WTC11 (cell line): Measurements from ENCODE around the gene IRF3. TPM values are rescaled to one million over a fixed set of nuclear protein-coding genes. Genes with fewer than 3 reads are reported as not detected.

ENCODE experiments used
- ATAC-seq: fragments of 200-7000 bp; cut with Tn5 transposase; 2 replicates; pipeline ENCODE4 v1.10.0; 2021; ENCODE audit warnings: mild to moderate bottlenecking, moderate library complexity
- CTCF ChIA-PET: fragments of 300-600 bp; sonication (Branson Sonifier 250); formaldehyde crosslinking; loops from one replicate; lab custom pipeline; 2021; ENCODE audit warnings: antibody characterized with exemption; lab: Charles Lee
- POLR2A ChIA-PET: fragments of 350-600 bp; sonication (Branson Sonifier 250); formaldehyde crosslinking; loops from one replicate; lab custom pipeline; 2021; ENCODE audit warnings: antibody characterized with exemption; lab: Charles Lee
- DNase-seq: peaks from one replicate; pipeline ENCODE4 v3.0.0; 2021; ENCODE audit warnings: low spot score
- H3K27ac Mint-ChIP-seq: 2 replicates; pipeline ENCODE4 v1.8.0; 2021; ENCODE audit warnings: mixed read lengths
- H3K27me3 Mint-ChIP-seq: 2 replicates; pipeline ENCODE4 v1.8.0; 2021; ENCODE audit warnings: low read depth, mild to moderate bottlenecking, moderate library complexity, mixed read lengths
- H3K36me3 Mint-ChIP-seq: 2 replicates; pipeline ENCODE4 v1.8.0; 2021; ENCODE audit warnings: mixed read lengths
- H3K4me1 Mint-ChIP-seq: 2 replicates; pipeline ENCODE4 v1.8.0; 2022; ENCODE audit warnings: mixed read lengths
- H3K4me3 Mint-ChIP-seq: 2 replicates; pipeline ENCODE4 v1.8.0; 2021; ENCODE audit warnings: mild to moderate bottlenecking, moderate library complexity, mixed read lengths
- H3K9me3 Mint-ChIP-seq: 2 replicates; pipeline ENCODE4 v1.8.0; 2021; ENCODE audit warnings: mixed read lengths
- AFF4 ChIP-seq: sonication (generic); formaldehyde crosslinking; IDR thresholded peaks from 2 replicates; pipeline ENCODE4 v1.8.1; 2023; ENCODE audit warnings: mild to moderate bottlenecking, missing genetic modification reagents, borderline replicate concordance
- ELF4 ChIP-seq: sonication (generic); formaldehyde crosslinking; IDR thresholded peaks from 2 replicates; pipeline ENCODE4 v1.8.1; 2022; ENCODE audit warnings: low read depth, mild to moderate bottlenecking, moderate library complexity, missing genetic modification reagents
- EMX1 ChIP-seq: fragments of 250-450 bp; sonication (Bioruptor Pico); IDR thresholded peaks from 2 replicates; pipeline ENCODE4 v1.8.0; 2021; ENCODE audit warnings: mild to moderate bottlenecking
- FOXJ3 ChIP-seq: sonication (generic); formaldehyde crosslinking; IDR thresholded peaks from 2 replicates; pipeline ENCODE4 v1.9.0; 2021; ENCODE audit warnings: missing genetic modification reagents, mild to moderate bottlenecking, borderline replicate concordance
- KAT7 ChIP-seq: sonication (generic); formaldehyde crosslinking; IDR thresholded peaks from 2 replicates; pipeline ENCODE4 v1.8.1; 2023; ENCODE audit warnings: missing genetic modification reagents, mild to moderate bottlenecking, borderline replicate concordance
- OVOL2 ChIP-seq: fragments of 250-450 bp; sonication (Bioruptor Pico); IDR thresholded peaks from 2 replicates; pipeline ENCODE4 v1.9.0; 2021; ENCODE audit warnings: mild to moderate bottlenecking, borderline replicate concordance
- SMAD3 ChIP-seq: sonication (generic); formaldehyde crosslinking; IDR thresholded peaks from 2 replicates; pipeline ENCODE4 v1.8.0; 2022; ENCODE audit warnings: missing genetic modification reagents, mild to moderate bottlenecking, borderline replicate concordance
- ZNF219 ChIP-seq: sonication (generic); formaldehyde crosslinking; IDR thresholded peaks from 2 replicates; pipeline ENCODE4 v1.8.0; 2023; ENCODE audit warnings: missing genetic modification reagents, mild to moderate bottlenecking, borderline replicate concordance
- ZNF317 ChIP-seq: sonication (generic); formaldehyde crosslinking; IDR thresholded peaks from 2 replicates; pipeline ENCODE4 v1.8.1; 2023; ENCODE audit warnings: low read depth, mild to moderate bottlenecking, moderate library complexity, missing genetic modification reagents, borderline replicate concordance
- ZNF396 ChIP-seq: fragments of 250-450 bp; sonication (Bioruptor Pico); IDR thresholded peaks from 2 replicates; pipeline ENCODE4 v1.8.0; 2021; ENCODE audit warnings: mild to moderate bottlenecking, moderate library complexity, borderline replicate concordance
- ZNF671 ChIP-seq: fragments of 250-450 bp; sonication (Bioruptor Pico); IDR thresholded peaks from 2 replicates; pipeline ENCODE4 v1.8.0; 2021; ENCODE audit warnings: mild to moderate bottlenecking
- total RNA-seq: library from RNA; stranded (reverse); gene quantifications from 3 replicates; pipeline ENCODE4 v1.2.3, GENCODE V29; 2021
- TF ChIP-seq, protein P1 (sequence below): sonication (generic); formaldehyde crosslinking; IDR thresholded peaks from 2 replicates; pipeline ENCODE4 v1.8.1; 2022; ENCODE audit warnings: mild to moderate bottlenecking, moderate library complexity, missing genetic modification reagents
- TF ChIP-seq, protein P2 (sequence below): sonication (generic); formaldehyde crosslinking; IDR thresholded peaks from 2 replicates; pipeline ENCODE4 v1.8.0; 2022; ENCODE audit warnings: mild to moderate bottlenecking, missing genetic modification reagents
- TF ChIP-seq, protein P3 (sequence below): fragments of 250-450 bp; sonication (Bioruptor Pico); IDR thresholded peaks from 2 replicates; pipeline ENCODE4 v1.9.0; 2021; ENCODE audit warnings: mild to moderate bottlenecking, borderline replicate concordance

The IRF3 gene
- total RNA-seq, 1 experiment from 2014 or later: 165 TPM

- no peak for DNase-seq
- ChIA-PET CTCF (interaction anchor here (0.5 to 1.9 kb wide), 10 partner anchors 8 to 177 kb away, joined by 3 to 13 read pairs (median 3); partner anchors contain the start of gene FUZ), POLR2A (interaction anchor here (0.8 to 1.3 kb wide), 2 partner anchors 8 to 43 kb away, joined by 3 to 5 read pairs; no protein-coding TSS in a partner anchor)
- TF ChIP-seq ZNF396 (no peak), FOXJ3 (CRISPR knock-in tag) (no peak), OVOL2 (CRISPR knock-in tag) (no peak), ZNF219 (CRISPR knock-in tag) (no peak), AFF4 (no peak), KAT7 (CRISPR knock-in tag) (no peak), ELF4 (CRISPR knock-in tag) (no peak), EMX1 (CRISPR knock-in tag) (no peak)
- TF ChIP-seq, protein P1, sequence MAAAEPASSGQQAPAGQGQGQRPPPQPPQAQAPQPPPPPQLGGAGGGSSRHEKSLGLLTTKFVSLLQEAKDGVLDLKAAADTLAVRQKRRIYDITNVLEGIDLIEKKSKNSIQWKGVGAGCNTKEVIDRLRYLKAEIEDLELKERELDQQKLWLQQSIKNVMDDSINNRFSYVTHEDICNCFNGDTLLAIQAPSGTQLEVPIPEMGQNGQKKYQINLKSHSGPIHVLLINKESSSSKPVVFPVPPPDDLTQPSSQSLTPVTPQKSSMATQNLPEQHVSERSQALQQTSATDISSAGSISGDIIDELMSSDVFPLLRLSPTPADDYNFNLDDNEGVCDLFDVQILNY (CRISPR knock-in tag): no peak
- TF ChIP-seq, protein P2, sequence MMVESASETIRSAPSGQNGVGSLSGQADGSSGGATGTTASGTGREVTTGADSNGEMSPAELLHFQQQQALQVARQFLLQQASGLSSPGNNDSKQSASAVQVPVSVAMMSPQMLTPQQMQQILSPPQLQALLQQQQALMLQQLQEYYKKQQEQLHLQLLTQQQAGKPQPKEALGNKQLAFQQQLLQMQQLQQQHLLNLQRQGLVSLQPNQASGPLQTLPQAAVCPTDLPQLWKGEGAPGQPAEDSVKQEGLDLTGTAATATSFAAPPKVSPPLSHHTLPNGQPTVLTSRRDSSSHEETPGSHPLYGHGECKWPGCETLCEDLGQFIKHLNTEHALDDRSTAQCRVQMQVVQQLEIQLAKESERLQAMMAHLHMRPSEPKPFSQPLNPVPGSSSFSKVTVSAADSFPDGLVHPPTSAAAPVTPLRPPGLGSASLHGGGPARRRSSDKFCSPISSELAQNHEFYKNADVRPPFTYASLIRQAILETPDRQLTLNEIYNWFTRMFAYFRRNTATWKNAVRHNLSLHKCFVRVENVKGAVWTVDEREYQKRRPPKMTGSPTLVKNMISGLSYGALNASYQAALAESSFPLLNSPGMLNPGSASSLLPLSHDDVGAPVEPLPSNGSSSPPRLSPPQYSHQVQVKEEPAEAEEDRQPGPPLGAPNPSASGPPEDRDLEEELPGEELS: no peak
- TF ChIP-seq, protein P3, sequence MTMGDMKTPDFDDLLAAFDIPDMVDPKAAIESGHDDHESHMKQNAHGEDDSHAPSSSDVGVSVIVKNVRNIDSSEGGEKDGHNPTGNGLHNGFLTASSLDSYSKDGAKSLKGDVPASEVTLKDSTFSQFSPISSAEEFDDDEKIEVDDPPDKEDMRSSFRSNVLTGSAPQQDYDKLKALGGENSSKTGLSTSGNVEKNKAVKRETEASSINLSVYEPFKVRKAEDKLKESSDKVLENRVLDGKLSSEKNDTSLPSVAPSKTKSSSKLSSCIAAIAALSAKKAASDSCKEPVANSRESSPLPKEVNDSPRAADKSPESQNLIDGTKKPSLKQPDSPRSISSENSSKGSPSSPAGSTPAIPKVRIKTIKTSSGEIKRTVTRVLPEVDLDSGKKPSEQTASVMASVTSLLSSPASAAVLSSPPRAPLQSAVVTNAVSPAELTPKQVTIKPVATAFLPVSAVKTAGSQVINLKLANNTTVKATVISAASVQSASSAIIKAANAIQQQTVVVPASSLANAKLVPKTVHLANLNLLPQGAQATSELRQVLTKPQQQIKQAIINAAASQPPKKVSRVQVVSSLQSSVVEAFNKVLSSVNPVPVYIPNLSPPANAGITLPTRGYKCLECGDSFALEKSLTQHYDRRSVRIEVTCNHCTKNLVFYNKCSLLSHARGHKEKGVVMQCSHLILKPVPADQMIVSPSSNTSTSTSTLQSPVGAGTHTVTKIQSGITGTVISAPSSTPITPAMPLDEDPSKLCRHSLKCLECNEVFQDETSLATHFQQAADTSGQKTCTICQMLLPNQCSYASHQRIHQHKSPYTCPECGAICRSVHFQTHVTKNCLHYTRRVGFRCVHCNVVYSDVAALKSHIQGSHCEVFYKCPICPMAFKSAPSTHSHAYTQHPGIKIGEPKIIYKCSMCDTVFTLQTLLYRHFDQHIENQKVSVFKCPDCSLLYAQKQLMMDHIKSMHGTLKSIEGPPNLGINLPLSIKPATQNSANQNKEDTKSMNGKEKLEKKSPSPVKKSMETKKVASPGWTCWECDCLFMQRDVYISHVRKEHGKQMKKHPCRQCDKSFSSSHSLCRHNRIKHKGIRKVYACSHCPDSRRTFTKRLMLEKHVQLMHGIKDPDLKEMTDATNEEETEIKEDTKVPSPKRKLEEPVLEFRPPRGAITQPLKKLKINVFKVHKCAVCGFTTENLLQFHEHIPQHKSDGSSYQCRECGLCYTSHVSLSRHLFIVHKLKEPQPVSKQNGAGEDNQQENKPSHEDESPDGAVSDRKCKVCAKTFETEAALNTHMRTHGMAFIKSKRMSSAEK: no peak
- Mint-ChIP-seq H3K27ac (0 out of 2 replicates have a peak overlapping the region, but pooled peaks have one; percentile 27), H3K4me1 (peaks cover 46% of the 10 kb centered on the region), H3K9me3 (no peaks in the 10 kb centered on the region), H3K27me3 (no peaks in the 10 kb centered on the region), H3K4me3 (no peak overlapping the region), H3K36me3 (peaks cover 58% of the 10 kb centered on the region)
- no peak for ATAC-seq
Measured at GRCh38 chr19:49683814-49684250, 18.2 kb upstream of the IRF3 start.

- no peak overlapping the region for H3K4me3 Mint-ChIP-seq
- ChIA-PET POLR2A (no interaction called here), CTCF (no interaction called here)
- no peak overlapping the region for H3K27ac Mint-ChIP-seq
- no peak for ATAC-seq
- DNase-seq: no peak
- H3K4me1 Mint-ChIP-seq: peaks cover 43% of the 10 kb centered on the region
- H3K9me3 Mint-ChIP-seq: no peaks in the 10 kb centered on the region
- TF ChIP-seq SMAD3 (CRISPR knock-in tag): no peak
- TF ChIP-seq ZNF671 (CRISPR knock-in tag): no peak
- TF ChIP-seq ZNF317: no peak
- peaks cover 50% of the 10 kb centered on the region for H3K36me3 Mint-ChIP-seq
- no peaks in the 10 kb centered on the region for H3K27me3 Mint-ChIP-seq
Measured at GRCh38 chr19:49682274-49682673, 16.6 kb upstream of the IRF3 start.
